HL-60/S4 (cell line): ENCODE data around the gene ARMCX4.
"Not testable (repeated sequence)": the region's sequence is repeated elsewhere in the genome, so short reads cannot be mapped to it uniquely, and the experiment has no call there.

ENCODE experiments used
- in situ Hi-C: fragments of 300-500 bp; cut with MboI; formaldehyde crosslinking; loops from 2 replicates; pipeline ENCODE4 v1.14.3; 2022; ENCODE audit warnings: low sequenced_read_pairs

Gene ARMCX4

DNA sequence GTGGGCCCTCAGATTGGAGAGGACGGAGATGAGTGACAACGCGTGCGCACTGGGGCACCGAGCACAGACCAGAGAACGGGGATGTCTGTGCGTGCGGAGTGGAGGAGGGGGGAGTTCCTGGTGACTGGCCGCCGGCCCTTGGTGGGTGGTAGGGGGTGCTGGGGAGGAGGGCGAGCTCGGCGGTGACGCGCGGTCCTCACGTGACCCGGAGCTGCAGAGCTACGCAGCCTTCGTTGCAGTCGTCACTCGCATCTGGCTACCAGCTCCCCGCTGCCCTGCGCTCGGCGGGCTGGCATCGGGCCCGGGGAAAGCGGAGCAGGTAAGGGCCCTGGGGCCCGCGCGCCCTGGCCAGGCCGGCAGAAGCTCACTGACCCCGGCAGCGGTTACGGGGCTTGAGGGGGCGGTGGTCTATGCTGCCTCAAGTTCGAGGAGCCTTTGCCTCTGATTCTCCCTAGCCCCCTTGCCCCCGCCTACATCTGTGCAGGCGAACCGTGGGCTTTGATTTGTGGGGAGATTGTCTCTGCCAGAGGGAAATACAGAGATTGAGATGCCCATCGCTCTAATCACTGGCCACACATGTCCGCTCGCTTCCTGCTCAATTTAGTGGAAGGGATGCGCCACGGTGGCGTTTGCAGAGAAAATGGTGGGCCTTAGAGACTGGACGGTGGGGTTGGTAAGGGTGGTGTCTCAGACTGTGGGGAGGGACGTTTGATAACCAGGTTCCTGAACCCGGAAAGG, at the start of gene ARMCX4:
ARMCX4 (plus strand) TSS at position 245 of the 738 bp plus-strand sequence. CDS start 3,134 bp downstream, outside the sequence.
- in situ Hi-C loops = no loop called here

DNA sequence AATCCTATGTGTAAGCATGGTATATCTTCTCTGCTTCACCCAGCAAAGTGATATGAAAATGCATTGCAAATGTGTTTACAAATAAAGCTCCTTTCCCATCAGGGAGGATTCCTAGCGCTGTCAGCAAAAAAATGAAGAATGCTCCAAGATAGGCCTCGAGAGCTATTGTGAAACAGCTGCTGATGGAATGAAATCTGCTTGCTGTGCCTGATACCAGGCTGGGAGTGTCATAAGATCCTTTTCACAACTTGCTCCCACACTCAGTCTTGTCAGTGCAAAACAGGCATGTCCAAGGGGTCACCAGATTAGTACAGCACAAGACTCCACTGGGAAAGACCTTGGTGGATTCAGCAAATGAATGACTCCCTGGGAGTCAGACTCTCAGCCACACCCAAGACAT, 43.2 kb upstream of the ARMCX4 start:
- in situ Hi-C loops = no loop called here

DNA sequence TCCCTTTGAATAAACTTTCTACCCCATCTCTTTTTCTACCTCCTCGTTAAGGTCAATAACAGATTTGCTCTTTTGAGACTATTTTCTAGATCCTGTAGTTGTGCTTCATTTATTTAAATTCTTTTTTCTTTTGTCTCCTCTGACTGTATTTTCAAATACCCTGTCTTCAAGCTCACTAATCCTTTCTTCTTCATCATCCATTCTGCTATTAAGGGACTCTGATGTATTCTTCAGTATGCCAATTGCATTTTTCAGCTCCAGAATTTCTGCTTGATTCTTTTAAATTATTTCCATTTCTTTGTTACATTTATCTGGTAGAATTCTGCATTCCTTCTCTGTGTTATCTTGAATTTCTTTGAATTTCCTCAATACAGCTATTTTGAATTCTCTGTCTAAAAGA, 36.0 kb upstream of the ARMCX4 start:
- in situ Hi-C loops = no loop called here

DNA sequence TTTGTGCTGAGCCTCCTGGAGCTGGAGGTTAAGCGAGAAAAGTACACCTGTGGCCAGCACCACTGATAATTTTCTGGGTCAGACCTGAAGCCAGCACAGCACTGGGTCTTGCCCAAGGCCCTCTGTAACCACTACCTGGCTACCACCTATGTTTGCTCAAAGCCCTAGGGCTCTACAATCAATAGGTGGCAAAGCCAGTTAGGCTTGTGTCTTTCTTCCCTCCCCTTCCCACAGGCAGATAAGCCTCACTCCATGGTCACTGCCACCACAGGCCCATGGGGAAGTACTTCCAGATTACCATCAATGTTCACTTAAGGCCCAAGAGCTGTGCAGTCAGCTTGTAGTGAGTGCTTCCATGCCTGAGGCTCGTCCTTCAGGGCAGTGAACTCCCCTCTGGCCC, 35.2 kb upstream of the ARMCX4 start:
- in situ Hi-C loops = no loop called here

DNA sequence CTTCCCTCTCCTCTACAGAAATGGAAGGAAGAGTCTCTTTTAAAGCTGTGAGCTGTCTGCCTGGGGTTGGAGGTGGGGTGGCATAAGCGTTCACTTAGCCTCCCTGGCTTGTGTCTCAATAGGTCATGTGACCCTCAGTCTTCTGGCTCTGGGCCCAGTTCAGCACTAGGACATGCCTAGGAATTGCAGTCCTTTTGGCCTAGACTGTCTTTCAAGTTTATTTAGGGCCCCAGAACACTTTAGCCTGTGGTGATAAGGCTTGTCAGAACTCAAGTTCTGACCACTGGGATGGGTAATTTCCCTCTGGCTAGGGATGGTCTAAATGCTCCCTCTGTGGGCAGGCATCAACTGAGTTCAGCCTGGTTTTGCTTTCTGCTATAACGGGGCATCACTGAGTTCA, 34.3 kb upstream of the ARMCX4 start:
- in situ Hi-C loops = no loop called here

DNA sequence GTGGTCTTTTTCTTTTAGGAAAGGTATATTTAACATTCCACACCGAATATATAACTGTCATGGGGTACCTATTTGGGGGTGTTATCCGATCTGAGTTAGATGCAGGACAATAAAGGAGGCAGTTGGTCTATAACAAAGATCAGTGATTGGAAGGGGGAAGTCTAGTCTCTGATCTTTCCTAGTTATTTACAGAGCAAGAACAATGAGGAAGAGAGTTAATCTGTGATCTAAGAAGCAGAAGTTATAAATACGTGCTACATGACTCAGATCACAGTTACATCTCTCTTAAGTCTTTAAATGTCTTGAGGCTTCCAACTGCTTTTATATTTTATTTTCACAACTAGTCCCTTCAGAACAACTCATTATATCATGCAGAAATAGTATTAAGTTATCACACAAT, 33.2 kb upstream of the ARMCX4 start:
- in situ Hi-C loops = no loop called here

DNA sequence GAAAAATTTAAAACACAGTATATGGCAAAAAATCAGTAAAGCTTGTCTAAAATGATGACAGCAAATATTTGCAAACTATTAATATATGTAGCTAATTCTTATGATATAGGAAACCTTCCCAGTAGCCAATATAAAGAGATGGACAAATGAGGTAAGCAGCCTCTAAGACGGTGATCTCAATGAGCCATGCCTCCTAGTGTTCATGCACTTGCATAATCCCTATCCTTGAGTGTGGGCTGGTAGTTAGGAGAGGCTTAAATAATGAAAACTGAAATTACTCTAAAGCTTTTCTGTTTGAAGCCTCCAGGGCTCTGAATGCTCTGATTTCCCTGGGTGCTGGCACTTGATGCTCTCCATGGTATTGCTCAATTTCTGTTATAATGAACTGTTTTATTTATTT, 24.6 kb upstream of the ARMCX4 start:
- in situ Hi-C loops = no loop called here

DNA sequence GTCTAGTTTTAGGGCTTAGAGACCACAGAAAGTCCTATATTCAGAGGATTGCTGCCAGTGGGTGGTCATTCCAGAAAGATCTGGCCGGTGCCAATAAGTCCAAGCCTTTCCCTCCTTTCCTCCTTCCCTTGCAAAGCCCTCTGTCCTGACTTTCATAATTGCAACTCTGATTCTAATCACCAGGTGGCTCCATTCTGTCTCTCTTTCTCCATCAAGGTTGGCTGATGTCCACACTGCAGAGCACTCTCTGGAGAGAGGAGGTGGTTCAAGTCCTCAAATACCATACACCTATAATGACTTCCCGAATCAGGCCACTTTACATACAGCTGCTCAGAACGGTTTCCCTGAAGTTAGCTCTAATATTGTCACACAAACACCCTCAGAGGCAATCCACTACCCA, 22.4 kb upstream of the ARMCX4 start:
- in situ Hi-C loops = no loop called here

DNA sequence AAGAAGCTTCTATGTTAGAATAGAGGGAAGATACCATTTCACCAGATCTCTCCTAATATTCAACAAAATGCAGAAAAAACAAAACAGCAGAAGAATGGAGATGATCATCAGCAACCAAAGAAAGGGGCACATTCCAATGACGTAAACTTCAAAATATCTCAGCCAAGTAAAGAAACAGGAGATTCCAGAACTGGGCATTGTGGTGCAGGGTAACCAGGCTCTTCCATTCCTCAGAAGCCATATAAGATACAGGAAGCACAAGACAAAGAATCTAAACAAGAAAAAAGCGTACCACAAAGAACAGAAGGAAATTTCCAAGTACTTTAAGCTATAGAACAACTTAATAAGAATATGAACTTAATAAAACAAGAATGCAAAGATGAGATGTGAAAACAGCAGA, 6.9 kb upstream of the ARMCX4 start:
- in situ Hi-C loops = no loop called here

DNA sequence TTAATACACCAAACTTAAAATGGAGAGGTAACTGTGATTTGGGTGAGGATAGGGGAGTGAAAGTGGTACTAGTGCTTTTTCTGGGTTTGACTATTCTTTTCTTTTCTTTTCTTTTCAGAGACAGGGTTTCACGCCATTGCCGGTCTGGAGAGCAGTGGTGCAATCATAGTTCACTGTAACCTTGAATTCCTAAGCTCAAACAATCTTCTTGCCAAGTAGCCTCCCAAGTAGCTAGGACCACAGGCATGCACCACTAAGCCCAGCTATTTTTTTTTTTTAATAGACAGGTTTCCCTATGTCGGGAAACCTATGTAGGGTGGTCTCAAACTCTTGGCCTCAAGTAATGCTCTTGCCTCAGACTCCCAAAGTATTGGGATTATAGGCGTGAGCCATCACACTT, 3.0 kb upstream of the ARMCX4 start:
- in situ Hi-C loops = no loop called here

DNA sequence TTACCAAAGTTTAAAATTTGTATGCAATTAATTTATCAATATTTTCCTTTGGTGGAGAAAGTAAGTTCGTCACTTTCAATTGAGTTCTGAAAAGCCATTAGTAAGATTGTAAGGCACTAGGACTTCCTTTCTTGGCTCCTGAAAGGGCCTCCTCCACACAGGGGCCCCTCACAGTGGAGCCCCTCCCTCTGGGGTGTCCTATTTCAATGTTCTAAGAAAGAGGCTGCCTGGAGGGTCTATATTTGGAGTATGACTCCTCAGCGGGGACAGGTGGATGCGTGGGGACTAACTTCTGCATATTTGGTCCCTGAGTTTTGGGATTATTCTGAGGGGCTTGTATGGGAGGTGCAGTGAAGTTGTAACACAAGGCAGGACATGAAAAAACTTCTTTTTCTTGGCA, 1.6 kb upstream of the ARMCX4 start:
- in situ Hi-C loops = no loop called here

DNA sequence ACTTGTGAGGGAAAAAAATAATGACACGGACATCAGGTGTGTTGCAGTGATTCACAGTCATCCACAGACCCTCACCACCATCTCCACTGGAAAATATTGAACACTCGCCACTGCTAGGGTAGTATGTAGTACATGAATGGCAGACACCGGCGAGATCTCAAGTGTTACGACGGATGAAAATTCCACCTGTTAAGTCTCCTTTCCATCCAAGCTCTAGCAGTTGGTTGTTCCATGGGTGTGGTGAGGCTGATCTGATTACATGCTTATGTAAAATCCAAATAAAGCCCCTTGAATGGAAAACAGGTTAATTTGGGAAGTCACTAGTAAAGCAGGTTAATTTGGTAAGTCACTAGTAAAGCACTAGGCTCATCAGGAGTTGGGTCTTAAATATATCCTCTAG, 1.1 kb upstream of the ARMCX4 start:
- in situ Hi-C loops = no loop called here

DNA sequence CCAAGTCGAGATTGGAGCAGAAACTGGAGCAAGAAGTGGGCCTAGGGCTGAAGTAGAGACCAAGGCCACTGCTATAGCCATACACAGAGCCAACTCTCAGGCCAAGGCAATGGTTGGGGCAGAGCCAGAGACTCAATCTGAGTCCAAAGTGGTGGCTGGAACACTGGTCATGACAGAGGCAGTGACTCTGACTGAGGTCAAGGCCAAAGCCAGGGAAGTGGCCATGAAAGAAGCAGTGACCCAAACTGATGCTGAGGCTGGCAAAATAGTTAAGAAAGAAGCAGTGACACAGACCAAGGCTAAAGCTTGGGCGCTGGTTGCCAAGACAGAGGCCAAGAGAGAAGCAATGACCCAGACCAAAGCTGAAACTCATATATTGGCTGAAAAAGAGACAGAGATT, 3.5 kb downstream of the ARMCX4 start:
- in situ Hi-C loops = no loop called here

DNA sequence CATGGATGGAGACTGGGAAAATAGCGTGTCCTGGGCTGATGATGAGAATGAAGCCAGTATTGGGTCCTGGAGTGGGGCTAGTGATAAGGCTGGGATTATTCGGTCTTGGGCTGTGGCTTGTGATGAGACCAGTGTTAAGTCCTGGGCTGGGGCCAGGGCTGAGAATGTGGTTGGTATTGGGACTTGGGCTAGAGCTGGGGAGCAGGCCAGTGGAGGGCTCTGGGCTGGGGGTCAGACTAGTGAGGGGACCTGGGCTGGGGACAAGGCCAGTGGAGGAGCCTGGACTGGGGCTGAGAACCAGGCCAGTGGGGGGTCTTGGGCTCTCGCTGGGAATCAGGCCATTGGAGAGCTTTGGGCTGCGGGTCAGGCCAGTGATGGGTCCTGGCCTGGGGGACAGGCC, 6.7 kb downstream of the ARMCX4 start:
- in situ Hi-C loops = no loop called here

DNA sequence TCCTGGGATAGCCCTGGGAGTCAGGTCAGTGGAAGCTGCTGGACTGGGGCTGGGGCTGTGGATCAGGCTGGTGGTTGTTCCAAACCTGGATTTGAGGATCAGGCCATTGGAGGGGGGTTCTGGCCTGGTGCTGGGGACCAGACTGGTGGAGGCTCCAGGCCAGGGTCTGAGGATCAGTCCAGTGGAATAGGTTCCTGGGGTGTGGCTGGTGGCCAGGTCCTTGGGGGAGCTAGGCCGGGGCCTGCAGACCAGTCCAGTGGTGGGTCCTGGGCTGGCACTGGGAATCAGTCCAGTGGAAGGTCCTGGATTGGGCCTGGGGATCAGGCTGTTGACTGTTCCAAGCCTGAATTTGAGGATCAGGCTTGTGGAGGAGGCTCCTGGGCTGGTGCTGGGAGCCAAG, 8.0 kb downstream of the ARMCX4 start:
- in situ Hi-C loops = no loop called here

DNA sequence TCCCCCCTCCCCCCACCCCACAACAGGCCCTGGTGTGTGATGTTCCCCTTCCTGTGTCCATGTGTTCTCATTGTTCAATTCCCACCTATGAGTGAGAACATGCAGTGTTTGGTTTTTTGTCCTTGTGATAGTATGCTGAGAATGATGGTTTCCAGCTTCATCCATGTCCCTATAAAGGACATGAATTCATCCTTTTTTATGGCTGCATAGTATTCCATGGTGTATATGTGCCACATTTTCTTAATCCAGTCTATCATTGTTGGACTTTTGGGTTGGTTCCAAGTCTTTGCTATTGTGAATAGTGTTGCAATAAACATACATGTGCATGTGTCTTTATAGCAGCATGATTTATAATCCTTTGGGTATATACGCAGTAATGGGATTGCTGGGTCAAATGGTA, 17.7 kb downstream of the ARMCX4 start:
- in situ Hi-C loops = not testable (repeated sequence)

DNA sequence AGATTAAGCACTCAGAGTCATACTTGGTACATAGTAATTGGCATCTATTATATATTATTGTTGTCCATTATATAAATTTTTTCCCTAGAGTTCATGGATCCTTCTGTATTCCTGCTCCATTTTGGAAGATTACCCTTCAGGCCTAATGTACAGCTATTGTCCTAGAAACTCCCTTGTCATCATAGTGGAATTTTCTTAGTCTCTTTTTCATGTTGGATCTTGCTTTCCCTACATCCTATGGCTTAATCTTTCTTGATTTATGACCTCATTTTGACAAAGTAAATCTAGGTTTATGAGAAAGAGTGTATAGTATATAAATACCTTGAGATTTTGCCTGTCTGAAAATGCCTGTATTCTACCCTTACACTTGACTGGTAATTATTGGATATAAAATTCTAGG, 22.1 kb downstream of the ARMCX4 start:
- in situ Hi-C loops = no loop called here

DNA sequence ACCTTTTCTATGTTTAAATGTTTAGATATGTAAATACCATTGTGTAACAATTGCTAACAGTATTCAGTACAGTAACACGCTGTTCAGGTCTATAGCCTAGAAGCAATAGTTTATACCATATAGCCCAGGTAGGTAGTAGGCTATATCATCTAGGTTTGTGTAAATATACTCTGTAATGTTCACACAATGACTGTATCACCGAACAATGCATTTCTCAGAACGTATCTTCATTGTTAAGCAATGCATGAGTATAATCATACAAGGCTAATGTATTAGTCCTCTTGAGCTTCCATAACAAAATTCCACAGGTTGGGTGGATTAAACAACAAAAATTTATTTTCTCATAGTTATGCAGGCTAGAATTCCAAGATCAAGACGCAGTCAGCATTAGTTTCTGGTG, 22.7 kb downstream of the ARMCX4 start:
- in situ Hi-C loops = no loop called here

DNA sequence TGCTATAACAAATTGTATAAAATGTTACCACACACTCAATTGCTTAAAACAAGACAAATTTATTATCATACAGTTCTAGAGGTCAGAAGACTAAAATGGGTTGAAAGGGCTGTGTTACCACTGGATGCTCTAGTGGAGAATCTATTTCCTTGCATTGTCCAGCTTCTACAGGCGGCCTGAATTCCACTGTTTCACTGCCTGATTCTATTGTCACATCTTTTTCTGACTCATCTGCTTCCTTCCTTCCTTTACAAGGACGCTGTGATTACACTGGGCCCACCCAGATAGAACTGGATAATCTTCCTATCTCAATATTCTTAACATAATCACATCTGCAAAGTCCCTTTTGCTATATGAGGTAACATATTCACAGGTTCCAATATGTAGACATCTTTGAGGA, 45.7 kb downstream of the ARMCX4 start:
- in situ Hi-C loops = no loop called here
